GOT3 (cell line): ENCODE data around the gene NUDT15.
"Not testable (repeated sequence)": the region's sequence is repeated elsewhere in the genome, so short reads cannot be mapped to it uniquely, and the experiment has no call there.

Source experiments
- DNase-seq: peaks from one replicate; lab custom pipeline; 2025; ENCODE audit warnings: mixed read lengths; lab: John Stamatoyannopoulos, UW

NUDT15 gene

DNA sequence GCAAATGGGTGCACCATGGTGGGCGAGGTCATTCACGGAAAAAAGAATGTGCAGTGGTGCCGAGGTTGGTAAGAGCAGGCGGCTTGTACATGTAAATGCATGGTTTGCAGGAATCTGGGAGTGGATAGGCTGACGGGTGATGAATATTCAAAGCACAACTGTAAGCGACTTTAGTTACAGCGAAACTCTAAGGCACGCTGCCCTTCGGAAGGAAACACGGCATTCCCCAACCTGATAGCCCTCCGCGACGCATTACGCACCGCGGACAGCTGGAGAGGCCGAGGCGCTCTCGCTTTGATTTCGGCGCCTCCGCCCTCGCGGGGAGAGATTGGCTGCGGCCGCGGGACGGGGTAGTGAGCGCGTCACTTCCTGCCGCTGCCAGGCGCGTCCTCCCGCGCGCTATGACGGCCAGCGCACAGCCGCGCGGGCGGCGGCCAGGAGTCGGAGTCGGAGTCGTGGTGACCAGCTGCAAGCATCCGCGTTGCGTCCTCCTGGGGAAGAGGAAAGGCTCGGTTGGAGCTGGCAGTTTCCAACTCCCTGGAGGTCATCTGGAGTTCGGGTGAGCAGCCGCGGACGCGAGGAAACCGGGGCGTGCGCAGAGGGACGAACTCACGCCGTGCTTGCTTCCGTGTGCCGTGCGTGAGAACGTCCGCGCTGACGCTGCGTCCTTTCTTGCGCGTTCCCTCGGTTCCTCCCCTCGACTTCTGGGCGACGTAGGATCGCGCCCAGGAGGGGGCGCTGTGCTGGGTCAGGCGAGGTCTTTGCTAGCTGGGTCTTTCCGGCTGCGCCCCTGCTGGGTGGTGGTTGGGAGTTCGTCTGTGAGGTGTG, at the start of gene NUDT15:
Gene NUDT15 (plus strand): TSS at position 381 of the 828 bp plus-strand sequence. CDS start 21 bp downstream, at position 402.
- peak; percentile 89 for DNase-seq

DNA sequence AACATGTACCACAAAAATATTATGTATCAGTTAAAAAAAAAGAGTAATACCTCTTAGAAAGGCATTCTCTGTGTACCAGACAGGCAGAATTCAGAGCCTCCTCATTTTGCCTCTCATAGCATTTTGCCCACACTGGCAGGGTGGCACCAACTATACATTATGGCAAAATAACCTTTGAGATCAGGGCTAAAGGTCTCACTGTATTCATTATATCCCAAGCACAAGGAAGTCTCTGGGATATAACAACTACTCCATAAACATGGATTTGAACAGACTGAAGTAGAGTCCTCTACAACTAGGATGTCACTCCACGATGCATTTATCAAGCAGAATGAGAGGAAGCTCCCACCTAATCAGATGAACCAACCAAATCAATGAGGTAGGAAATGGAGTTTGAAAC, 47.1 kb upstream of the NUDT15 start:
- DNase-seq = no peak

DNA sequence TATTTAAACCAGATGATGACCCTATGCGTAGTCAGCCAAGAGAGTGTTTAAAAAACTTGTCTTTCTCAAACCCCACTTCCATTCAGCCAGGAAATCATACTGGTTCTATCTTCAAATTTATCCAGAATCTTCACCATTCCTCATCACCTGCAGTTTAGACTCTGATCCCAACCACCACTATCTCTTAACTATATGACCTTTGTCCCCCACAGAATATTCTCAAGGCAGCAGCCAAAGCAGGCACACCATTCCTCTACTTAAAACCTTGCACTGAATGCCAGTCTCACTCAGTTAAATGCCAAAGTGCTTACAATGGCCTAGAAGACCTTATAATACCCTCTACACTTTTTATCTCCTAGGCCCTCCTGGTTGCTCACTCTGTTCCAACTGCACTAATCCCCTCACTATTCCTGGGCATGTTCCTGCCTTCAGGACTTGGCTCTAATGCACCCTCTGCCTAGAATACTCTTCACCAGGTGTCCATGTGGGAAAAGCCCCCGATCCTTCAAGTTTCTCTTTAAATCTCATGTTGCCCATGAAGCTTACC, 46.5 kb upstream of the NUDT15 start:
- DNase-seq = no peak

DNA sequence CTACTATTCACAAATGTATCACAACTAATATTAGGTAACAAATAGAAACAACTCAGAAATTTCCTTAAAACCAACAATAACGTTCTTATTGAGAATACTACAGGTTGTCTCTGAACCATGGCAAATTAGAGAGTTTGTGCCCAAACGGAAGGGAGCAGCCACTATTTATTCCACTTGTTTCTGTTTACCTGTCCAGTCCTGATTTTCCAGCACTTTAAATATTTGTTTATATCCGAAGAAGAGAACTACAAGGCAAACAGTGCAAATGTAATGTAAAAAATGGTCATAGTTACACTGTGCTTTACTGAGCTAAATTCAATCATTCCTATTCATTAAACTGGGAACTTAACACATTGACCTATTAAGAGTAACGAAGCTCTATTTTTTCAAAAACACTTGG, 45.7 kb upstream of the NUDT15 start:
- no peak for DNase-seq

DNA sequence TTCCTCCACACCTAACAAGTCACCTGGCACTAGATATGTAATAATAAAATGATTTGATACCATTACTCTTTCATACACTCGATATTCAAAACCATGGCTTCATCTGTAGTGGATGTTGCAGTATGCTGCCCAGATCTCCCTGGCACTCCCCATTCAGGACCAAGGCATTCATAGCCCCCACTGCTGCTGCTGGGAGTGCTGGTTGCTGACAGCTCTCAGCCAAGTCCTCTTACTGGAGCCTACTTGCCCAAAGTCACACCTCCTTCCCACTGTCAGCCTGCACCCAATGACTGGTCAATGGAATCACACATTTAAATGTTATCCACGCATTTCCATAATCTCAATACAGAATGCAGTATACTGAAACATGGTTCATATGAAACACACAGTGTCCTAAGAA, 40.1 kb upstream of the NUDT15 start:
- DNase-seq = no peak

DNA sequence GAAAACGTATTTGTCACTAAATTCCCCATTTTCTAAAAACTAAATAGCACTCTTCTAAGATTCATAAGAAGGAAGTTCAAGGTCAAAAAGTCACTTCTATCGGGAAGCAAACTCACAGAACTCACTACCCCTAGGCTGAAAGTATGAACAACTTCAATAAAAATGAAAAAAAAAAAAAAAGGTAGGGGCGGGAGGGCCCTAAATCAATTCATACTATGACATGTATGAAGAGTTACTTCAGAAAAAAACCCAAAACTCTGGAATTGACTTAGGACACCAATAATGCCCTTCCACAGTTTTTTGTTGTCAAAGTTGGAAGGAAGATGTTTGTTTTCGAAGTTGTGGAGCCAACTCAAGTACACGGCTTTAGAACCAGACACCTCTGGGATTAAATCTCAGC, 37.6 kb upstream of the NUDT15 start:
- DNase-seq = no peak

DNA sequence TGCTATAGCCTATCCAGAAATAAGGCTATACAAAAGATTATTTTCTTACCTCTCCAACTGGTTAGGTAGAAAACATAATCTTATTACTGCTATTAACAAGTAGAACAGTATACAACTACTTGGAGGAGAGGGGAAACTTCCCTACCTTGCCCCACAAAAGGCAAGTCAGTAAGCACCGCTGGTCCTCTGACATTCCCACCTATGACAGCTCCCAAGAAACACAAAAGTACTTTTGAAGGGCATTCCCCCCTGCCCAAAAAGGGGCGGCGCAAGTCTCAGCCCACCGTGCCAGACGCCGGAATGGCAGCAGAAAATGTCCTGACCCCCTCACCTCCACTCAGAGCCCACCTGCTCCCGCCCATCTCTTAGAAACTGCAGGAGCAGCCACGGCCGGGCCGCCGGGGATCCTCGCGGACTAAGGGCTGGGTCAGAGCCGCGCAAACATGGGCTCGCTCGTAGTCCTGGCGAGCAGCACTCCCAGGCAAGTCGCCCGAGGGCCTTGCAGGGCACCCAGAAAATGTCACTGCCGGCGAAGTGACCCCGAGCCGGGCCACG, 36.9 kb upstream of the NUDT15 start:
- DNase-seq = no peak

DNA sequence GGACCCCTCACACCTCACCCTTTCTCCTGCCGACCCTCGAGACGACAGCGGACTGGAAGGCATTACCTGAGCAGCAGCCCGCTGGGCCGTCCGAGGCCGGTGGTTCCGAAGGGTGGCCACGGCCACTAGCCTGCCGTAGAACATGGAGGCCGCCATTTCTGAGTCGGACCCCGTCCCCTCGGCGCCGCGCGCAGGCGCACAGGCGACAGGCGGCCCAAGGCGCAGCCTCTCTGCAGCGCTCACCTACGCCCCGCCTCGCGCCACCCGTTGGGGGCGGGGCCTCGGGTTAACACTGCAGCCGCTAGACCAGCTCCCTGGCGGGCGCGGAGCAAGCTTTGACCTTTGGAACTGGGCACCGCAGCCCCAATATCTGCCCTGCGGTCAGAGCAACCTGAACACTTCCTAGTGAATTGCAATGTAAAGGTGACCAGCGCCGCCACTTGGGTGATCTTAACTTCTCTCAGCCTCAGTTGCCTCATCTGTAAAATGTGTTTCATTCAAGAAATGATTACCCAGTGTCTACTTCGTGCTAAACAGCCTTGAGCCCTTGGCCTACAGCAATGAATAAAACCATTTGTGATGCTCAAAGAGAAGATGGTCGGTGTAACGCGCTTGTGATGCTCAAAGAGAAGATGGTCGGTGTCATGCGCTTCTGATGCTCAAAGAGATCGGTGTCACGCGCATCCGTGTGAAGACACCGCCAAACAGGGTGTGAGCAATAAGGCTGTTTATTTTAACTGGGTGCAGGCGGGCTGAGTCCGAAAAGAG, 36.2 kb upstream of the NUDT15 start, which contains the start of gene SUCLA2:
Gene SUCLA2 (minus strand): TSS at position 160 of the 768 bp plus-strand sequence. CDS start 4 bp downstream, at position 156.
- peak; percentile 65 for DNase-seq

DNA sequence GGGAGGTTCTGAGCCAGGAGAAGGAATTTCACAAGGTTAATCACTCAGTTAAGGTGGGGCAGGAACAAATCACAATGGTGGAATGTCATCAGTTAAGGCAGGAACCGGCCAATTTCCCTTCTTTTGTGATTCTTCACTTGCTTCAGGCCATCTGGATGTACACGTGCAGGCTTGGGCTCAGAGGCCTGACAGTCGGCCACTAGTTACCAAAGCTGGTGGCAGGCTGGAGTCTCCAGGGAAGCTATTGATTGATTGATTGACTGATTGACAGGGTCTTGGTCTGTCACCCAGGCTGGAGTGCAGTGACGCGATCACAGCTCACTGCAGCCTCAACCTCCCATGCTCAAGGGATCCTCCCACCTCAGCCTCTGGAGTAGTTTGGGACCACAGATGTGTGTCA, 35.5 kb upstream of the NUDT15 start:
- not testable (repeated sequence) for DNase-seq

DNA sequence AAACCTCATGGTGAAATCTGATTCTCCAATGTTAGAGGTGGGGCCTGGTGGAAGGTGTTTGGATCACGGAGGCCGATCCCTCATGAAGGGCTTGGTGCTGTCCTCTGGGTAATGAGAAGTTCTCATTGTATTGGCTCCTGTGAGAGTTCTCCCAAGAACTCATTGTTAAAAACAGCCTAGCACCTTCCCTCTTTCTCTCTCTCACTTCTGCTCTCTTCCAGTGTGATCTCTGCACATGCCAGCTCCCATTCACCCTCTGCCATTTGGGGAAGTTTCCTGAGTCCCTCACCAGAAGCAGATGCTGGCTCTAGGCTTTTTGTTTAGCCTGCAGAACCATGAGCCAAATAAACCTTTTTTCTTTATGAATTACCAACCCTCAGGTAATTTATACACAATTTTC, 33.3 kb upstream of the NUDT15 start:
- no peak for DNase-seq

DNA sequence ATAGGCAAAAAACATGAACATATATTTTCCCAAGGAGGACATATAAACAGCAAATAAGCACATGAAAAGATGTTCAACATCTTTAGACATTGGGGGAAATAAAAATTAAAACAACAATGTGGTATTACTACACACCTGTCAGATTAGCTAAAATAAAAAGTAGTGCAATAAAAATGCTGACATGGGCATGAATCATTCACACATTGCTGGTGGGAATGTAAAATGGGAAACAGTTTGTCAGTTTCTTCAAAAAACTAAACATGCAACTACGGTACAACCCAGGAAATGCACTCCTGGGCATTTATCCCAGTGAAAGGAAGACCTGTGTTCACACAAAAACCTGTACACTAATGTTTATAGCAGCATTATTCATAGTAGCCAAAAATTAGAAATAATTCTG, 31.1 kb upstream of the NUDT15 start:
- no peak for DNase-seq

DNA sequence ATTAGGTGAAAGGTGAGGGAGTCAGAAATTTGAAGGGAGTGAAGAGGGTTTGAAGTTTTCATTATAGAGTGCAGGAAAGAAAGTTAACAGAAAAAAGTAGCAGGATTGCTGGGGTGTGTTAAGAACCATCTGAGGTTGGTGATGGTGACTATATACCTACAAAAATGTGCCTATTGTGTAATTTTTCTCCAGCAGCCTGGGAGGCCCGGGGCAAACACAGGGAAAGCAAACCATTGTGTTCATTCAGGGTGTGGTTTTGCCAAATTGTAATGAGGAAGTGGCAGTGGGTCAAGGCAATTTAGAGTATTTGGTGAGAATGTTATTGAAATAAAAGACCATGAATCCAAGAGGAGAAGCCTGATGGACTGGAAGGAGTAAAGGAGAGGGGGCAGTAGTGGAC, 28.2 kb upstream of the NUDT15 start:
- DNase-seq = no peak

DNA sequence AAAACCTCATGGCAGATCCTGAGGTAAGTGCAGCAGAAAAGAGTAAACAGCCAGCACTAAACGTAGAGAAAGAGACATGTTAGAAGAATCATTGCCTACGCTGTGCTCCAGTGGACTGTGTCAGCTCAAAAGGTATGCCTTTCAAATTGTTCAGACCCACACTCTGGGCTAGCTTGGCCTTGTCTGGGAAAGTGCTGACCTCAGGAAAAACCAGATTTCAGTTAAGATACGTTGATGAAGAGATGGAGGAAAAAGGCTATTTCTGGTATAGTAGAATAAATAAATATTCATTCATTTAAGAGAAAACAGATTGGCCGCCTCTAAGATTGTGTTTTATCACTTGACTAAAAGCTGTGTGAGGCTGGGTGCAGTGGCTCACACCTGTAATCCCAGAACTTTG, 26.8 kb upstream of the NUDT15 start:
- no peak for DNase-seq

DNA sequence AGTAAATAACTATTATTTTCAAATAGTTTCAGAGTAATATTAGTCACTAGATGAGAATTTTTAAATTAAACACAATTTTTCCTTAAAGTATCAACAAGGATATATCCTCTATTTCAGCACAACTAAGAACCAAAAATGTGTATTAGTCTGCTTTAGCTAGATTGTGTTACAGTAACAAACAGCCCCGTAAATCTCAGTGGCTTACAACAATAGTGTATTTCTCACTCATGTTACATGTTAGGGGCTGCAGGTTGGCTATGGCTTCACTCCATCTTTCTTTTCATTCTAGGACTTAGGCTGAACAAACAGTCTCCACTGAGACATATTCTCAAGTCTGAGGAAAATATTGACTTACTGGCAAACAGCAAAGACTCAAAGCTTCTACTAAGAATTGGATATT, 24.9 kb upstream of the NUDT15 start:
- no peak for DNase-seq

DNA sequence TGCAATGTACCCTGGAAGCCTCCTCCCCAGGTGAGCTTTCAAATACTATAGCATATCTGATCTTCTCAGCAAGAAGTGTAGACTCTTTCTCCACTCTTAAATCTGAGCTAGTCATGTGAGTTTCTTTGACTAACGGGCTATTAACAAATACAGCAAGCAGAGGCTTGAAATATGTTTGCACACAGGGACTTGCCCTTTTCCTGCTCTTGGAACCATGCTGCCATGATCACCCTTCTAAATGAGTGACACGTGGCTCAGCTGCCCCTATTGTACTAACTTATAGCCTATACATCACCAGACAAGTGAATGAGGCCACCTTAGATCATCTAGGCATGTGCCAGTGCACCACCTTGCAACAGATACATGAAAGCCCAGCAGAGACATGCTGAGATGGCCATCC, 23.2 kb upstream of the NUDT15 start:
- no peak for DNase-seq

DNA sequence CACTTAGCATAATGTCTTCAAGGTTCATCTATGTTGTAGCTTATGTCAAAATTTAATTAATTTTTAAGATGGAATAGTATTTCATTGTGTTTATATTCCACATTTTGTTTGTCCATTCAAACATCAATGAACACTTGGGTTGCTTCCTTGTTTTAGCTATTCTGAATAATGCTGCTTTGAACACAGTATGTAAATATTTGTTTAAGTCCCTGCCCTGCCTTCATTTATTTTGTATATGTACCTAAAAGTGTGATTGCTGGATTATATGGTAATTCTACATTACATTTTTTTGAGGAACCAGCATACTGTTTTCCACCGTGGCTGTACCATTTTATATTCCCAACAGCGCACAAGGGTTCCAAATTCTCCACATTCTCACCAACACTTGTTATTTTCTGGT, 18.9 kb upstream of the NUDT15 start:
- DNase-seq = no peak

DNA sequence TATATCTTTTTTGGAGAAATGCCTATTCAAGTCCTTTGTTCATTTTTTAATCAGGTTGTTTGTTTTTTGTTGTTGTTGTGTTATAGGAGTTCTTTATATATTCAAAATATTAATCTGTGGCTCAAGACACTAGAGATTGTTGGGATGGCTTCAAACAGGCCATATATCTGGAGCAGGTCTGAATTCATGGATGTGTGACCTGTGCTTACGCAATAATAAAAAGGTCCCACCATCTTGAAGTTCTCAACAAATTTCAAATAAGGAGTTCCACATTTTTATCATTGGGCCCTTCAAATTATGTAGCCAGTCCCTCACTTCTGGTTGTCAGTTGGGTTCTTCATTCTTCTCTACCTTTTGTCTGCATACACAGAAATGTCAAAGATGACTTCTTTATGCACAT, 17.7 kb upstream of the NUDT15 start:
- DNase-seq = no peak

DNA sequence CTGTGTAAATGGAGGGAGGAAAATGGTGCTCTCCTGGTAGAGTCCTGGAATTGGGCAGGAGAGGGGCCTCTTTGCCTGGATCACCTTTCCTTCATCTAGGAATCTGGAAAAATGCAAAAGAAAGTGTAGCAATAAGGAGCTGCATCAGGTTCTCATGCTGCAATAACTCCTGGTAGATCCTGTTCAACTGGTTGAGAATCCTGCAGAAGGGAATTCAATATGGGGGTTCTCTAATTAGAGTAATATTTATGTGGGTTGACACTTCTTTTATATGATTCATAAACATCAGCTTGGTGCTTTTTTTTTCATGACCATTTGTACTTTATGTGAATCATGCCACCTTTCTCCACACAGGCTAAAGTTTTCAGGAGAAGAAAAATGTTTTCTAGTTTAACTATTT, 9.5 kb upstream of the NUDT15 start:
- no peak for DNase-seq

DNA sequence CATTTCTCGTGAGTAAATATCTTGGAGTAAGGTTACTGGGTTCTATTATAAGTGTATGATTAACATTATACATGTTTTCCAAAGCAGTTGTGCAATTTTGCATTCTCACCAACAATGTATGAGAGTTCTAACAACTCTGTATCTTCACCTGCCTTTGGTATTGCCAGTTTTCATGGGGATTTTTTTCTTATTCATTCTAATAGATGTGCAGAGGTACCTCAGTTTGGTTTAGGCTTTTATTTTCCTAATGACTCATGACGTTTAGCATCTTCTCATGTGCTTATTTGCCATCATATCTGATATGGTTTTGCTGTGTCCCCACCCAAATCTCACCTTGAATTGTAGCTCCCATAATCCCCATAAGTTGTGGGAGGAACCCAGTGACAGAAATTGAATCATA, 7.7 kb upstream of the NUDT15 start:
- DNase-seq = no peak

DNA sequence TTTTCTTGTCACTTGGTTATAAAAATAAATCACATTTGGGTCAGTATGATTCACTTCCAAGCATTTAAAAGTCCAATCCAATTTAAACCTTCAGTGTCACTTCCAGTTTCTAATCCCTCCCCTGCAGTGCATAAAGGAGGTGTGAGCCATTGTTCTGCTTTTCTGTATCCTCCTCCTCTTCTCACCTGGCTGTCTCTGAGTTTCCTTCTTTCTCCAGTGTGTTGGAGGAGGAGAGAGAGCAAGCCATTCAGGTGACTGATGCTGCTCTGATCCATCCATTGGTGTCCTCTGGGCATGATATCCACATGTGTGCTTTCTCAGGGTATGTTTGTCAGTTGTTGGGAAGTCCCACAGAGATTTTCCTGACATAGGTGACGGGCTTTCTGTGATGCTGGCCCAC, 1.2 kb downstream of the NUDT15 start:
- DNase-seq = no peak

DNA sequence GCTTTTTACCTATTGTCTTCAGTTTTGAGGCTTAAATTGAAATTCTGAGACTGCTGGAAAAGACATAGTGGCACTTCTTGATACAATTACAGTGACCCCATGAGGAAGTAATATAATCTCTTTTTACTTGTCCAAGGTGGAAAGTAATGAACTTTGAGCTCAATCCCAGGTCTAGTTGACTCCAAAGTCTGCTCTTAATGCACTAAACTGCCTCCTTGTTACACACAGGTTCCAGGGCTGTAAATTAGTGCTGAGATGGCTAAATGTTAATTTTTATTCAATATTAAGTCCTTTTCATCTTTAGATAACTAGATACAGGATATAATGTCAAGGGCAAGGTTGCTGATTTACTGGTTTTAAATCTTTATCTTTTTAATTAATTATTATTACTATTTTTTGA, 2.5 kb downstream of the NUDT15 start:
- no peak for DNase-seq

DNA sequence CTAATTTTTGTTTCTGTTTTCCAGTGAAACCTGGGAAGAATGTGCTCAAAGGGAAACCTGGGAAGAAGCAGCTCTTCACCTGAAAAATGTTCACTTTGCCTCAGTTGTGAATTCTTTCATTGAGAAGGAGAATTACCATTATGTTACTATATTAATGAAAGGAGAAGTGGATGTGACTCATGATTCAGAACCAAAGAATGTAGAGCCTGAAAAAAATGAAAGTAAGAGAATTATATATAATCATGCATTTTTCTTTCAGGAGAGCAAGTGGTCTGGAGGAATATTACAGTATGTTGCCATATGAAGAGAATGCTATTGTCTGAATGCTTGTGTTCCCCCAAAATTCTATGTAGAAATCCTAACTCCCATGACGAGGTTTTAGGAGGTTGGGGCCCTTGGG, 3.4 kb downstream of the NUDT15 start:
- DNase-seq = no peak

DNA sequence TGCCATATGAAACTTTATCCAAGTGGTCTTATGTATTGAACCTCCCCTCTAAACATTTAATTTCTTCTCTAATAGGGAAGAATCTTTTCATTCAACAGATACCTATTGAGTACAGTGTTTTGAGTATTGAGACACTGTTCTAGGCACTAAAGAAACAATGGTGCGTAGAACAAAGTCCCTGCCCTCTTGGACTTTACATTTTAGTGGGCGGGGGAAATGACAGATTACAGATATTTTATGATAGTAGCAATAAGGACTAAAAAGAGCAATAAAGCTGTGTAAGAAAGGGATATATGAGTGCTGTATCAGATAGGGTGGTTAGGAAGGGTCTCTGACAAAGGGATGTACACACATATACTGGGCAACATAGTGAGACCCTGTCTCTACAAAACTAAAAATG, 5.4 kb downstream of the NUDT15 start:
- DNase-seq = no peak
